Measurements from ENCODE around the gene ZBTB7B. TPM values are rescaled to one million over a fixed set of nuclear protein-coding genes. Genes with fewer than 3 reads are reported as not detected.

The ZBTB7B gene
- polyA plus RNA-seq, 6 donors from 2014 or later, result 2.2 to 5.5 (median 2.7) TPM; not detected in 1

- no peaks in the 10 kb centered on the region for H3K27me3 Mint-ChIP-seq
- peak overlapping the region; percentile 28 to 93 (median 63) for H3K27ac Mint-ChIP-seq
- no peaks in the 10 kb centered on the region for H3K36me3 Mint-ChIP-seq
- ATAC-seq (ENCODE audit: low read depth in 2 of 2) (no peak), DNase-seq (no peak)
- H3K4me1 Mint-ChIP-seq, result peaks cover 62 to 83% (median 79%) of the 10 kb centered on the region in 3 donors
- H3K9me3 Mint-ChIP-seq, result no peaks in the 10 kb centered on the region
- peak overlapping the region in 4 of 8 donors; percentile 23 to 80 (median 30) for H3K4me3 Mint-ChIP-seq
These were observed 11.0 kb downstream of the ZBTB7B start for GRCh38 chr1:155013632-155014031.

GRCh38 chr1:155014709-155015508 is 12.3 kb downstream of the ZBTB7B start:
- H3K36me3 Mint-ChIP-seq, result no peaks in the 10 kb centered on the region
- DNase-seq, result no peak
- peak overlapping the region in 3 of 6 donors; percentile 33 to 93 (median 93) for H3K27ac Mint-ChIP-seq
- H3K9me3 Mint-ChIP-seq, result no peaks in the 10 kb centered on the region
- peaks cover 62 to 84% (median 83%) of the 10 kb centered on the region in 3 donors for H3K4me1 Mint-ChIP-seq
- no peaks in the 10 kb centered on the region for H3K27me3 Mint-ChIP-seq
- H3K4me3 Mint-ChIP-seq, result peak overlapping the region in 3 of 8 donors; percentile 4 to 84 (median 19)
- no peak for ATAC-seq (ENCODE audit: low read depth in 2 of 2)

- Mint-ChIP-seq H3K4me3 (peak overlapping the region; percentile 47 to 87 (median 78)), H3K9me3 (no peaks in the 10 kb centered on the region), H3K27ac (peak overlapping the region in 5 of 6 donors; percentile 87 to 96 (median 93)), H3K4me1 (peaks cover 60 to 79% (median 76%) of the 10 kb centered on the region in 3 donors), H3K27me3 (no peaks in the 10 kb centered on the region), H3K36me3 (no peaks in the 10 kb centered on the region)
- DNase-seq, result no peak
- ATAC-seq (ENCODE audit: low read depth in 2 of 2), result no peak
These were observed 13.1 kb downstream of the ZBTB7B start for GRCh38 chr1:155015527-155016230.

- H3K9me3 Mint-ChIP-seq, result no peaks in the 10 kb centered on the region
- peak overlapping the region; percentile 87 to 96 (median 92) for H3K27ac Mint-ChIP-seq
- ATAC-seq (ENCODE audit: low read depth in 2 of 2), result peak; percentile 35 to 52
- peak; percentile 74 for DNase-seq
- no peaks in the 10 kb centered on the region for H3K27me3 Mint-ChIP-seq
- H3K4me3 Mint-ChIP-seq, result peak overlapping the region; percentile 58 to 87 (median 80)
- H3K4me1 Mint-ChIP-seq, result peaks cover 61 to 74% (median 72%) of the 10 kb centered on the region in 3 donors
- H3K36me3 Mint-ChIP-seq, result no peaks in the 10 kb centered on the region
These were observed 13.7 kb downstream of the ZBTB7B start for GRCh38 chr1:155016231-155016831.

- Mint-ChIP-seq H3K4me1 (peaks cover 62 to 71% (median 67%) of the 10 kb centered on the region in 3 donors), H3K27me3 (no peaks in the 10 kb centered on the region), H3K9me3 (no peaks in the 10 kb centered on the region), H3K27ac (peak overlapping the region; percentile 88 to 96 (median 92)), H3K36me3 (no peaks in the 10 kb centered on the region), H3K4me3 (peak overlapping the region; percentile 79 to 90 (median 86))
- DNase-seq, result peak; percentile 86
- peak; percentile 81 for ATAC-seq (ENCODE audit: low read depth in 2 of 2)
These were observed 14.7 kb downstream of the ZBTB7B start for GRCh38 chr1:155017041-155017945.

GRCh38 chr1:155017946-155018316 is 15.3 kb downstream of the ZBTB7B start:
- H3K27ac Mint-ChIP-seq, result peak overlapping the region; percentile 88 to 96 (median 90)
- peaks cover 56 to 65% (median 60%) of the 10 kb centered on the region in 3 donors for H3K4me1 Mint-ChIP-seq
- H3K36me3 Mint-ChIP-seq, result no peaks in the 10 kb centered on the region
- DNase-seq (no peak), ATAC-seq (ENCODE audit: low read depth in 2 of 2) (peak; percentile 2 to 5)
- no peaks in the 10 kb centered on the region for H3K9me3 Mint-ChIP-seq
- H3K27me3 Mint-ChIP-seq, result no peaks in the 10 kb centered on the region
- peak overlapping the region; percentile 79 to 90 (median 86) for H3K4me3 Mint-ChIP-seq

GRCh38 chr1:155018617-155019348 is 16.2 kb downstream of the ZBTB7B start:
- Mint-ChIP-seq H3K27me3 (no peaks in the 10 kb centered on the region), H3K36me3 (no peaks in the 10 kb centered on the region), H3K9me3 (no peaks in the 10 kb centered on the region), H3K27ac (peak overlapping the region in 5 of 6 donors; percentile 40 to 96 (median 89)), H3K4me1 (peaks cover 47 to 57% (median 52%) of the 10 kb centered on the region in 3 donors), H3K4me3 (peak overlapping the region in 7 of 8 donors; percentile 13 to 84 (median 62))
- no peak for DNase-seq
- ATAC-seq (ENCODE audit: low read depth in 2 of 2), result no peak

GRCh38 chr1:155019377-155020245 is 17.0 kb downstream of the ZBTB7B start:
- H3K36me3 Mint-ChIP-seq, result no peaks in the 10 kb centered on the region
- H3K4me1 Mint-ChIP-seq, result peaks cover 41 to 54% (median 43%) of the 10 kb centered on the region in 3 donors
- DNase-seq, result no peak
- H3K27ac Mint-ChIP-seq, result peak overlapping the region in 4 of 6 donors; percentile 40 to 89 (median 62)
- H3K4me3 Mint-ChIP-seq, result peak overlapping the region in 6 of 8 donors; percentile 13 to 70 (median 58)
- H3K9me3 Mint-ChIP-seq, result no peaks in the 10 kb centered on the region
- H3K27me3 Mint-ChIP-seq, result no peaks in the 10 kb centered on the region
- ATAC-seq (ENCODE audit: low read depth in 2 of 2), result no peak

GRCh38 chr1:155022136-155022926 is 19.7 kb downstream of the ZBTB7B start:
- H3K9me3 Mint-ChIP-seq, result no peaks in the 10 kb centered on the region
- H3K36me3 Mint-ChIP-seq, result no peaks in the 10 kb centered on the region
- H3K27me3 Mint-ChIP-seq, result no peaks in the 10 kb centered on the region
- H3K27ac Mint-ChIP-seq, result peak overlapping the region in 2 of 6 donors; percentile 51 to 52
- ATAC-seq (ENCODE audit: low read depth in 2 of 2) (no peak), DNase-seq (no peak)
- H3K4me3 Mint-ChIP-seq, result peak overlapping the region in 1 of 8 donors; percentile 65
- peaks cover 22 to 33% (median 25%) of the 10 kb centered on the region in 3 donors for H3K4me1 Mint-ChIP-seq

- H3K27ac Mint-ChIP-seq, result peak overlapping the region in 1 of 6 donors; percentile 51
- ATAC-seq (ENCODE audit: low read depth in 2 of 2) (no peak), DNase-seq (no peak)
- no peaks in the 10 kb centered on the region for H3K36me3 Mint-ChIP-seq
- no peaks in the 10 kb centered on the region for H3K27me3 Mint-ChIP-seq
- peak overlapping the region in 1 of 8 donors; percentile 70 for H3K4me3 Mint-ChIP-seq
- peaks cover 20 to 28% (median 21%) of the 10 kb centered on the region in 3 donors for H3K4me1 Mint-ChIP-seq
- no peaks in the 10 kb centered on the region for H3K9me3 Mint-ChIP-seq
These were observed 20.3 kb downstream of the ZBTB7B start for GRCh38 chr1:155022927-155023236.

- no peak overlapping the region for H3K4me3 Mint-ChIP-seq
- no peaks in the 10 kb centered on the region for H3K27me3 Mint-ChIP-seq
- H3K36me3 Mint-ChIP-seq, result no peaks in the 10 kb centered on the region
- no peak overlapping the region for H3K27ac Mint-ChIP-seq
- ATAC-seq (ENCODE audit: low read depth in 2 of 2) (no peak), DNase-seq (no peak)
- peaks cover 13 to 25% (median 18%) of the 10 kb centered on the region in 3 donors for H3K4me1 Mint-ChIP-seq
- H3K9me3 Mint-ChIP-seq, result no peaks in the 10 kb centered on the region
These were observed 21.0 kb downstream of the ZBTB7B start for GRCh38 chr1:155023627-155024026.

Measured in naive B cell (primary cell).